Fibroblast of lung (primary cell): ENCODE results near the gene CDK9.

Experiments used
- EZH2 ChIP-seq: IDR thresholded peaks from 2 replicates; pipeline ENCODE4 v1.5.1; 2012; ENCODE audit warnings: low read length, control low read depth, mild to moderate bottlenecking; ENCODE audit errors: missing control alignments
- TF ChIP-seq, protein P1 (sequence below), 2 donors: IDR thresholded peaks in 1 of 2; conservative IDR thresholded peaks in 1 of 2; 1 replicate in 1 of 2; 2 replicates in 1 of 2; pipeline ENCODE4 v1.5.1; 2011 to 2012; ENCODE audit warnings: low read length in 2 of 2, control low read depth in 1 of 2, inconsistent platforms in 1 of 2, low read depth in 1 of 2, mild to moderate bottlenecking in 1 of 2

DNA sequence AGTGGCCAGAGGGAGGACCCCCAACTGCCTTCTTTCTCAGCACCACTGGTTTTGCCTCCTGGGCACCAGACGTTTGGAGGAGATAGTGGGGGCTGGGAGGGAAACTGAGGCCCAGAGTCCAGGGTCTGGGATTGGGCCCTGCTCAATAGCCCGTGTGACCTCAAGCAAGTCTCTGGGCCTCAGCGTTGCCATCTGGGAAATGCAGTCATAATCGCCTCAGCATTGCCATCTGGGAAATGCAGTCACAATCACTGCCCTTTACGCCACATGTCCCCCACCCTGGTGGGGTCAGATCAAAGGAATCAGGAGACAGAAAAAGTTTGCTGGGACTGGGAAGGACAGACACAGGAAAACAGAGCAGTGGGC, 8.9 kb upstream of the CDK9 start:
- TF ChIP-seq, protein P1, sequence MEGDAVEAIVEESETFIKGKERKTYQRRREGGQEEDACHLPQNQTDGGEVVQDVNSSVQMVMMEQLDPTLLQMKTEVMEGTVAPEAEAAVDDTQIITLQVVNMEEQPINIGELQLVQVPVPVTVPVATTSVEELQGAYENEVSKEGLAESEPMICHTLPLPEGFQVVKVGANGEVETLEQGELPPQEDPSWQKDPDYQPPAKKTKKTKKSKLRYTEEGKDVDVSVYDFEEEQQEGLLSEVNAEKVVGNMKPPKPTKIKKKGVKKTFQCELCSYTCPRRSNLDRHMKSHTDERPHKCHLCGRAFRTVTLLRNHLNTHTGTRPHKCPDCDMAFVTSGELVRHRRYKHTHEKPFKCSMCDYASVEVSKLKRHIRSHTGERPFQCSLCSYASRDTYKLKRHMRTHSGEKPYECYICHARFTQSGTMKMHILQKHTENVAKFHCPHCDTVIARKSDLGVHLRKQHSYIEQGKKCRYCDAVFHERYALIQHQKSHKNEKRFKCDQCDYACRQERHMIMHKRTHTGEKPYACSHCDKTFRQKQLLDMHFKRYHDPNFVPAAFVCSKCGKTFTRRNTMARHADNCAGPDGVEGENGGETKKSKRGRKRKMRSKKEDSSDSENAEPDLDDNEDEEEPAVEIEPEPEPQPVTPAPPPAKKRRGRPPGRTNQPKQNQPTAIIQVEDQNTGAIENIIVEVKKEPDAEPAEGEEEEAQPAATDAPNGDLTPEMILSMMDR (conservative IDR thresholded peaks at IDR 0.05 in 1 of 2, IDR thresholded peaks at IDR 0.05 in 1 of 2; ENCODE audit: low read depth in 1 of 2, low read length in 2 of 2) = no peak
- TF ChIP-seq EZH2 = no peak
